ENCODE data around the gene TNFRSF18.
"Not testable (repeated sequence)": the region's sequence is repeated elsewhere in the genome, so short reads cannot be mapped to it uniquely, and the experiment has no call there.

The TNFRSF18 gene

GRCh38 chr1:1199141-1199960 lies 7.0 kb downstream of the TNFRSF18 start:
- no peak for DNase-seq (ENCODE audit: low read depth)

GRCh38 chr1:1198423-1199140 lies 7.8 kb downstream of the TNFRSF18 start:
- no peak for DNase-seq (ENCODE audit: low read depth)

GRCh38 chr1:1197551-1198422 lies 8.6 kb downstream of the TNFRSF18 start:
- no peak for DNase-seq (ENCODE audit: low read depth)

GRCh38 chr1:1197188-1197500 lies 9.2 kb downstream of the TNFRSF18 start:
- no peak for DNase-seq (ENCODE audit: low read depth)

GRCh38 chr1:1196431-1197187 lies 9.8 kb downstream of the TNFRSF18 start:
- no peak for DNase-seq (ENCODE audit: low read depth)

- DNase-seq (ENCODE audit: low read depth): not testable (repeated sequence)
Measured at GRCh38 chr1:1195726-1196125, 10.7 kb downstream of the TNFRSF18 start.

GRCh38 chr1:1194723-1195122 lies 11.7 kb downstream of the TNFRSF18 start:
- peak; percentile 14 for DNase-seq (ENCODE audit: low read depth)

GRCh38 chr1:1191734-1192133 lies 14.7 kb downstream of the TNFRSF18 start:
- DNase-seq (ENCODE audit: low read depth): no peak

GRCh38 chr1:1189111-1189510 lies 17.3 kb downstream of the TNFRSF18 start:
- DNase-seq (ENCODE audit: low read depth): no peak

GRCh38 chr1:1187938-1188337 lies 18.5 kb downstream of the TNFRSF18 start:
- DNase-seq (ENCODE audit: low read depth): no peak

GRCh38 chr1:1185101-1185765 lies 21.2 kb downstream of the TNFRSF18 start:
- DNase-seq (ENCODE audit: low read depth): no peak

GRCh38 chr1:1183833-1184775 lies 22.3 kb downstream of the TNFRSF18 start:
- no peak for DNase-seq (ENCODE audit: low read depth)

- DNase-seq (ENCODE audit: low read depth): no peak
Measured at GRCh38 chr1:1183221-1183747, 23.1 kb downstream of the TNFRSF18 start.

- DNase-seq (ENCODE audit: low read depth): no peak
Measured at GRCh38 chr1:1182491-1183220, 23.7 kb downstream of the TNFRSF18 start.

- no peak for DNase-seq (ENCODE audit: low read depth)
Measured at GRCh38 chr1:1181938-1182410, 24.4 kb downstream of the TNFRSF18 start.

- no peak for DNase-seq (ENCODE audit: low read depth)
Measured at GRCh38 chr1:1181129-1181937, 25.1 kb downstream of the TNFRSF18 start.

GRCh38 chr1:1179983-1180861 lies 26.2 kb downstream of the TNFRSF18 start:
- DNase-seq (ENCODE audit: low read depth): no peak
